GM13977 (cell line): ENCODE results near the gene CCIN.

ENCODE experiments used
- DNase-seq: peaks from one replicate; pipeline ENCODE4 v3.0.0; 2012; ENCODE audit warnings: low spot score
- CTCF ChIP-seq: IDR thresholded peaks from 2 replicates; pipeline ENCODE4 v1.5.1; 2012; ENCODE audit warnings: mild to moderate bottlenecking, control low read depth; ENCODE audit not compliant: insufficient read depth; ENCODE audit errors: extremely low read depth, missing control alignments
- in situ Hi-C: fragments of 300-500 bp; cut with MboI; formaldehyde crosslinking; loops from one replicate; pipeline ENCODE4 v1.12.0; 2022; ENCODE audit warnings: low sequenced_read_pairs, low pct_unique_long_range_greater_than_20kb, mixed read lengths, inconsistent platforms; ENCODE audit not compliant: unreplicated experiment

CCIN gene

GRCh38 chr9:36204906-36205547 is 35.8 kb downstream of the CCIN start:
- DNase-seq = no peak
- TF ChIP-seq CTCF = peak; percentile 22
- in situ Hi-C loops = no loop called here

- in situ Hi-C loops = no loop called here
- no peak for DNase-seq
- no peak for TF ChIP-seq CTCF
These were observed 37.8 kb downstream of the CCIN start for GRCh38 chr9:36207016-36207415.

GRCh38 chr9:36207546-36208012 is 38.4 kb downstream of the CCIN start:
- in situ Hi-C loops = no loop called here
- no peak for DNase-seq
- TF ChIP-seq CTCF = no peak

GRCh38 chr9:36208521-36209253 is 39.5 kb downstream of the CCIN start:
- TF ChIP-seq CTCF = no peak
- in situ Hi-C loops = no loop called here
- DNase-seq = no peak

- in situ Hi-C loops = no loop called here
- DNase-seq = no peak
- TF ChIP-seq CTCF = no peak
These were observed 41.5 kb downstream of the CCIN start for GRCh38 chr9:36210722-36211121.

- DNase-seq = no peak
- no peak for TF ChIP-seq CTCF
- in situ Hi-C loops = no loop called here
These were observed 42.3 kb downstream of the CCIN start for GRCh38 chr9:36211510-36211909.
